ENCODE data around the gene PDE11A. TPM values are rescaled to one million over a fixed set of nuclear protein-coding genes. Genes with fewer than 3 reads are reported as not detected.

PDE11A gene
- total RNA-seq, 1 experiment from 2014 or later: 0.61 TPM

DNA sequence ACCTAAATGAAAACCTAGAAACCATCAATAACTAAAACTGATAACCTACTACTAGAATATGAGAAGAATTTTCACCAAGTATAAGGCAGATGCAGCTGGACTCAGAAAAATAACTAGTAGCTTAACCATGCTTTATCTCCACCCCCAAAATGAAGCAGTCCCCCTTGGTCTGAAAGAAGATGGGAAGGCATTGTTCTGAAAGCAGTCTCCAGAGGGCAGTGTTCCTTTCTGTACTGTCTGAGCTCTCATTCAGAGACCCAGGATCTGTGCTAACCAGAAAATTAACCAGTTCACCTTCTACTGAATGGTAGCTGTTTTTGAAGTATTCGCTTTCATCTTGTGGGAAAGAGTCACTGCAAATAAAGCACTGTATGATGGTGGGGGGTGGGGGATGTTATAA, 273.0 kb downstream of the PDE11A start:
- no peaks in the 10 kb centered on the region for H3K9me2 ChIP-seq (ENCODE audit: insufficient read depth)
- no peaks in the 10 kb centered on the region for H3K9me3 ChIP-seq (ENCODE audit: control insufficient read depth in 1 of 2, insufficient read depth in 1 of 2, low read depth in 1 of 2, low read length in 2 of 2)
- H3K9ac ChIP-seq (ENCODE audit: low read length): no peak overlapping the region
- CTCF ChIA-PET: interaction anchor here (1.1 to 1.5 kb wide), 4 partner anchors 13 to 118 kb away, joined by 3 to 6 read pairs (median 3); no protein-coding TSS in a partner anchor
- ATAC-seq: peak; percentile 85
- DNase-seq (ENCODE audit: low read depth, low spot score): no peak
- H3K79me2 ChIP-seq (ENCODE audit: insufficient read depth, low read length): no peaks in the 10 kb centered on the region
- H3K4me1 ChIP-seq (ENCODE audit: control insufficient read depth in 1 of 2, insufficient read depth in 2 of 2, low read length in 2 of 2): no peaks in the 10 kb centered on the region
- H3K4me2 ChIP-seq (ENCODE audit: low read length): no peak overlapping the region
- no peak overlapping the region for H3K27ac ChIP-seq (ENCODE audit: low read depth, low read length)
- H3K4me3 ChIP-seq (replicated peaks in 1 of 2; ENCODE audit: low read depth in 1 of 2, low read length in 2 of 2): no peak overlapping the region
- POLR2A ChIA-PET: no interaction called here
- BruUV-seq (replicated peaks): no TSS peak
- RAD21 ChIA-PET (ENCODE audit: low non-redundant PET in 1 of 2, low total read pairs in 2 of 2, uncharacterized antibody in 2 of 2, unreplicated experiment in 2 of 2): no interaction called here
- no peaks in the 10 kb centered on the region for H3K27me3 ChIP-seq (ENCODE audit: insufficient read depth, low read length)
- no peaks in the 10 kb centered on the region for H4K20me1 ChIP-seq (ENCODE audit: insufficient read depth)
- TF ChIP-seq SP1 (IDR thresholded peaks at IDR 0.05; ENCODE audit: low read depth): no peak
- peak in 2 of 3 experiments; percentile 46 to 60; a peak in 4 of 6 replicates for TF ChIP-seq CTCF (IDR thresholded peaks at IDR 0.05 in 2 of 3, conservative IDR thresholded peaks at IDR 0.05 in 1 of 3; ENCODE audit: borderline replicate concordance in 1 of 3, insufficient read depth in 1 of 3, low read depth in 2 of 3, low read length in 2 of 3)
- TF ChIP-seq SIN3A (IDR thresholded peaks at IDR 0.05; ENCODE audit: low read depth): no peak
- no peak for TF ChIP-seq POLR2A (IDR thresholded peaks at IDR 0.05; ENCODE audit: borderline replicate concordance, extremely low read depth, insufficient read depth, insufficient read length)
- TF ChIP-seq, protein P1, sequence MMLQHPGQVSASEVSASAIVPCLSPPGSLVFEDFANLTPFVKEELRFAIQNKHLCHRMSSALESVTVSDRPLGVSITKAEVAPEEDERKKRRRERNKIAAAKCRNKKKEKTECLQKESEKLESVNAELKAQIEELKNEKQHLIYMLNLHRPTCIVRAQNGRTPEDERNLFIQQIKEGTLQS (IDR thresholded peaks at IDR 0.05): no peak
- TF ChIP-seq ZFX (IDR thresholded peaks at IDR 0.05): no peak
- TF ChIP-seq TCF7L2 (IDR thresholded peaks at IDR 0.05; ENCODE audit: borderline replicate concordance, extremely low read depth, insufficient read depth, insufficient read length): no peak
- peak; percentile 27; the same call in 1 of the 2 replicates for TF ChIP-seq RAD21 (IDR thresholded peaks at IDR 0.05; ENCODE audit: low read depth)
- TF ChIP-seq EGR1 (IDR thresholded peaks at IDR 0.05; ENCODE audit: low read depth): no peak
- no peak overlapping the region for H2AFZ ChIP-seq (ENCODE audit: low read depth, low read length, poor library complexity, severe bottlenecking)
- intact Hi-C loops (cut with micrococcal nuclease): no loop called here
- no peaks in the 10 kb centered on the region for H3K36me3 ChIP-seq (ENCODE audit: control insufficient read depth in 1 of 2, insufficient read depth in 2 of 2, low read length in 2 of 2)

- CTCF ChIA-PET: no interaction called here
- no peak for ATAC-seq
- intact Hi-C loops (cut with micrococcal nuclease): no loop called here
- TF ChIP-seq EGR1 (IDR thresholded peaks at IDR 0.05; ENCODE audit: low read depth) (no peak), ELF1 (IDR thresholded peaks at IDR 0.05; ENCODE audit: borderline replicate concordance, low read depth) (no peak), CTCF (IDR thresholded peaks at IDR 0.05 in 2 of 3, conservative IDR thresholded peaks at IDR 0.05 in 1 of 3; ENCODE audit: borderline replicate concordance in 1 of 3, insufficient read depth in 1 of 3, low read depth in 2 of 3, low read length in 2 of 3) (no peak), SRF (IDR thresholded peaks at IDR 0.05; ENCODE audit: low read depth) (no peak), TCF7L2 (IDR thresholded peaks at IDR 0.05; ENCODE audit: borderline replicate concordance, extremely low read depth, insufficient read depth, insufficient read length) (no peak), ZNF274 (IDR thresholded peaks at IDR 0.05; ENCODE audit: low read depth, low read length) (no peak), EZH2phosphoT487 (IDR thresholded peaks at IDR 0.05; ENCODE audit: borderline replicate concordance) (no peak), EZH2 (IDR thresholded peaks at IDR 0.05) (no peak), YY1 (IDR thresholded peaks at IDR 0.05; ENCODE audit: extremely low read depth, insufficient replicate concordance, low read depth, low read length) (no peak), ZFX (IDR thresholded peaks at IDR 0.05) (no peak), SP1 (IDR thresholded peaks at IDR 0.05; ENCODE audit: low read depth) (no peak), SIN3A (IDR thresholded peaks at IDR 0.05; ENCODE audit: low read depth) (no peak)
These were observed 274.8 kb downstream of the PDE11A start for GRCh38 chr2:177797808-177798207.

More at GRCh38 chr2:177797808-177798207, 274.8 kb downstream of the PDE11A start:
- Histone ChIP-seq H3K4me3 (replicated peaks in 1 of 2; ENCODE audit: low read depth in 1 of 2, low read length in 2 of 2) (no peak overlapping the region), H3K27ac (ENCODE audit: low read depth, low read length) (no peak overlapping the region), H3K4me1 (ENCODE audit: control insufficient read depth in 1 of 2, insufficient read depth in 2 of 2, low read length in 2 of 2) (no peaks in the 10 kb centered on the region), H3K4me2 (ENCODE audit: low read length) (no peak overlapping the region), H3K9me2 (ENCODE audit: insufficient read depth) (no peaks in the 10 kb centered on the region), H3K9ac (ENCODE audit: low read length) (no peak overlapping the region), H2AFZ (ENCODE audit: low read depth, low read length, poor library complexity, severe bottlenecking) (no peak overlapping the region), H3K27me3 (ENCODE audit: insufficient read depth, low read length) (no peaks in the 10 kb centered on the region), H3K79me2 (ENCODE audit: insufficient read depth, low read length) (no peaks in the 10 kb centered on the region), H3K36me3 (ENCODE audit: control insufficient read depth in 1 of 2, insufficient read depth in 2 of 2, low read length in 2 of 2) (no peaks in the 10 kb centered on the region), H3K9me3 (ENCODE audit: control insufficient read depth in 1 of 2, insufficient read depth in 1 of 2, low read depth in 1 of 2, low read length in 2 of 2) (no peaks in the 10 kb centered on the region), H4K20me1 (ENCODE audit: insufficient read depth) (no peaks in the 10 kb centered on the region)
- DNase-seq (ENCODE audit: low read depth, low spot score): no peak
- ChIA-PET RAD21 (ENCODE audit: low non-redundant PET in 1 of 2, low total read pairs in 2 of 2, uncharacterized antibody in 2 of 2, unreplicated experiment in 2 of 2) (no interaction called here), POLR2A (no interaction called here)
- no TSS peak for BruUV-seq (replicated peaks)
